Measurements from ENCODE around the gene TTC28.
A peak's percentile ranks its signal among the peaks of the same experiment; 100 is the strongest.
"Not testable (repeated sequence)": the region's sequence is repeated elsewhere in the genome, so short reads cannot be mapped to it uniquely, and the experiment has no call there.

The TTC28 gene

GRCh38 chr22:28096161-28096560 lies 583.5 kb downstream of the TTC28 start:
- H3K9me3 Mint-ChIP-seq = no peaks in the 10 kb centered on the region
- H3K27me3 Mint-ChIP-seq (ENCODE audit: low read depth) = no peaks in the 10 kb centered on the region
- peaks cover 10% of the 10 kb centered on the region for H3K4me1 Mint-ChIP-seq
- H3K36me3 Mint-ChIP-seq (ENCODE audit: low read depth) = peaks cover 59% of the 10 kb centered on the region
- no peak overlapping the region for H3K4me3 Mint-ChIP-seq
- TF ChIP-seq CTCF (IDR thresholded peaks at IDR 0.05; ENCODE audit: unreplicated experiment in 3 of 3) = no peak
- peak overlapping the region in 2 of 3 experiments; percentile 31 to 43 for H3K27ac Mint-ChIP-seq

GRCh38 chr22:28095316-28096095 lies 584.1 kb downstream of the TTC28 start:
- H3K27ac Mint-ChIP-seq = peak overlapping the region in 2 of 3 experiments; percentile 31 to 43
- no peaks in the 10 kb centered on the region for H3K27me3 Mint-ChIP-seq (ENCODE audit: low read depth)
- peaks cover 58% of the 10 kb centered on the region for H3K36me3 Mint-ChIP-seq (ENCODE audit: low read depth)
- H3K9me3 Mint-ChIP-seq = no peaks in the 10 kb centered on the region
- TF ChIP-seq CTCF (IDR thresholded peaks at IDR 0.05; ENCODE audit: unreplicated experiment in 3 of 3) = no peak
- H3K4me3 Mint-ChIP-seq = no peak overlapping the region
- H3K4me1 Mint-ChIP-seq = peaks cover 10% of the 10 kb centered on the region

GRCh38 chr22:28094771-28095170 lies 584.9 kb downstream of the TTC28 start:
- no peaks in the 10 kb centered on the region for H3K9me3 Mint-ChIP-seq
- no peak overlapping the region for H3K4me3 Mint-ChIP-seq
- H3K27me3 Mint-ChIP-seq (ENCODE audit: low read depth) = no peaks in the 10 kb centered on the region
- H3K27ac Mint-ChIP-seq = peak overlapping the region in 2 of 3 experiments; percentile 3 to 12
- peaks cover 10% of the 10 kb centered on the region for H3K4me1 Mint-ChIP-seq
- H3K36me3 Mint-ChIP-seq (ENCODE audit: low read depth) = peaks cover 52% of the 10 kb centered on the region
- no peak for TF ChIP-seq CTCF (IDR thresholded peaks at IDR 0.05; ENCODE audit: unreplicated experiment in 3 of 3)

GRCh38 chr22:28093711-28094110 lies 585.9 kb downstream of the TTC28 start:
- no peaks in the 10 kb centered on the region for H3K27me3 Mint-ChIP-seq (ENCODE audit: low read depth)
- H3K4me3 Mint-ChIP-seq = no peak overlapping the region
- peaks cover 10% of the 10 kb centered on the region for H3K4me1 Mint-ChIP-seq
- H3K9me3 Mint-ChIP-seq = peaks cover under 1% of the 10 kb centered on the region
- no peak overlapping the region for H3K27ac Mint-ChIP-seq
- no peak for TF ChIP-seq CTCF (IDR thresholded peaks at IDR 0.05; ENCODE audit: unreplicated experiment in 3 of 3)
- H3K36me3 Mint-ChIP-seq (ENCODE audit: low read depth) = peaks cover 46% of the 10 kb centered on the region

GRCh38 chr22:28091486-28091885 lies 588.2 kb downstream of the TTC28 start:
- H3K4me1 Mint-ChIP-seq = peaks cover 10% of the 10 kb centered on the region
- TF ChIP-seq CTCF (IDR thresholded peaks at IDR 0.05; ENCODE audit: unreplicated experiment in 3 of 3) = no peak
- H3K27ac Mint-ChIP-seq = no peak overlapping the region
- no peaks in the 10 kb centered on the region for H3K27me3 Mint-ChIP-seq (ENCODE audit: low read depth)
- H3K4me3 Mint-ChIP-seq = no peak overlapping the region
- H3K9me3 Mint-ChIP-seq = peaks cover 11% of the 10 kb centered on the region
- peaks cover 58% of the 10 kb centered on the region for H3K36me3 Mint-ChIP-seq (ENCODE audit: low read depth)

GRCh38 chr22:28089541-28089940 lies 590.1 kb downstream of the TTC28 start:
- peaks cover 25% of the 10 kb centered on the region for H3K9me3 Mint-ChIP-seq
- H3K27ac Mint-ChIP-seq; H3K4me3 Mint-ChIP-seq; H3K4me1 Mint-ChIP-seq; H3K27me3 Mint-ChIP-seq (ENCODE audit: low read depth): not testable (repeated sequence)
- H3K36me3 Mint-ChIP-seq (ENCODE audit: low read depth) = peaks cover 65% of the 10 kb centered on the region

Measured in nephron (organoid).